SK-N-MC (cell line): ENCODE data around the gene SLC16A2.

Experiments
- EZH2 ChIP-seq: fragments of 200-600 bp; sonication (generic); IDR thresholded peaks from one replicate; pipeline ENCODE4 v1.6.1; 2017; ENCODE audit warnings: antibody characterized with exemption
- POLR2AphosphoS5 ChIP-seq: IDR thresholded peaks from 2 replicates; pipeline ENCODE4 v1.6.1; 2012; ENCODE audit warnings: mild to moderate bottlenecking, low read depth, low read length, borderline replicate concordance

- TF ChIP-seq EZH2 (no peak), POLR2AphosphoS5 (no peak)
Measured at GRCh38 chrX:74506317-74507115, 85.2 kb downstream of the SLC16A2 start.
